Measurements from ENCODE around the gene FBN3.

- TF ChIP-seq TAF1 (IDR thresholded peaks at IDR 0.05; ENCODE audit: low read depth, low read length) (no peak), POLR2AphosphoS5 (IDR thresholded peaks at IDR 0.05; ENCODE audit: low read depth, low read length) (no peak), POLR2A (IDR thresholded peaks at IDR 0.05; ENCODE audit: low read depth, low read length) (no peak), POU2F2 (IDR thresholded peaks at IDR 0.05; ENCODE audit: low read depth, low read length) (no peak)
These were observed 19.1 kb upstream of the FBN3 start for GRCh38 chr19:8168537-8168936.

All from GM12891 (cell line).